HL-60 (cell line): Measurements from ENCODE around the gene WDFY2.

Source experiments
- DNase-seq, 2 experiments: peaks; one replicate each; pipeline ENCODE4 v3.0.0-alpha.2; 2010 to 2020; ENCODE audit warnings: low read depth in 1 of 2, low spot score in 1 of 2
- H3K27ac ChIP-seq: fragments of 250-450 bp; sonication (Bioruptor Pico); replicated peaks from 2 replicates; pipeline ENCODE4 v1.5.1; 2020; ENCODE audit warnings: mild to moderate bottlenecking, moderate library complexity
- H3K27me3 ChIP-seq: fragments of 250-450 bp; sonication (Bioruptor Pico); 2 replicates; pipeline ENCODE4 v1.5.1; 2021; ENCODE audit warnings: mild to moderate bottlenecking, moderate library complexity; ENCODE audit not compliant: insufficient read depth, poor library complexity, severe bottlenecking
- H3K4me3 ChIP-seq: replicated peaks from 2 replicates; pipeline ENCODE4 v1.5.1; 2011; ENCODE audit warnings: mild to moderate bottlenecking, control low read depth, low read length; ENCODE audit not compliant: insufficient read depth
- GABPA ChIP-seq: IDR thresholded peaks from 2 replicates; pipeline ENCODE4 v1.6.1; 2012; ENCODE audit warnings: low read depth
- POLR2AphosphoS5 ChIP-seq: IDR thresholded peaks from 2 replicates; pipeline ENCODE4 v1.6.1; 2012; ENCODE audit warnings: low read depth
- REST ChIP-seq: IDR thresholded peaks from 2 replicates; pipeline ENCODE4 v1.6.1; 2012; ENCODE audit warnings: low read depth; ENCODE audit not compliant: insufficient replicate concordance
- SPI1 ChIP-seq: IDR thresholded peaks from 2 replicates; pipeline ENCODE4 v1.6.1; 2012; ENCODE audit warnings: low read depth, mild to moderate bottlenecking, borderline replicate concordance
- TF ChIP-seq, protein P1 (sequence below): IDR thresholded peaks from one replicate; pipeline ENCODE4 v1.5.1; 2011; ENCODE audit warnings: low read length, control low read depth, inconsistent platforms; ENCODE audit not compliant: insufficient read depth

The WDFY2 gene

DNA sequence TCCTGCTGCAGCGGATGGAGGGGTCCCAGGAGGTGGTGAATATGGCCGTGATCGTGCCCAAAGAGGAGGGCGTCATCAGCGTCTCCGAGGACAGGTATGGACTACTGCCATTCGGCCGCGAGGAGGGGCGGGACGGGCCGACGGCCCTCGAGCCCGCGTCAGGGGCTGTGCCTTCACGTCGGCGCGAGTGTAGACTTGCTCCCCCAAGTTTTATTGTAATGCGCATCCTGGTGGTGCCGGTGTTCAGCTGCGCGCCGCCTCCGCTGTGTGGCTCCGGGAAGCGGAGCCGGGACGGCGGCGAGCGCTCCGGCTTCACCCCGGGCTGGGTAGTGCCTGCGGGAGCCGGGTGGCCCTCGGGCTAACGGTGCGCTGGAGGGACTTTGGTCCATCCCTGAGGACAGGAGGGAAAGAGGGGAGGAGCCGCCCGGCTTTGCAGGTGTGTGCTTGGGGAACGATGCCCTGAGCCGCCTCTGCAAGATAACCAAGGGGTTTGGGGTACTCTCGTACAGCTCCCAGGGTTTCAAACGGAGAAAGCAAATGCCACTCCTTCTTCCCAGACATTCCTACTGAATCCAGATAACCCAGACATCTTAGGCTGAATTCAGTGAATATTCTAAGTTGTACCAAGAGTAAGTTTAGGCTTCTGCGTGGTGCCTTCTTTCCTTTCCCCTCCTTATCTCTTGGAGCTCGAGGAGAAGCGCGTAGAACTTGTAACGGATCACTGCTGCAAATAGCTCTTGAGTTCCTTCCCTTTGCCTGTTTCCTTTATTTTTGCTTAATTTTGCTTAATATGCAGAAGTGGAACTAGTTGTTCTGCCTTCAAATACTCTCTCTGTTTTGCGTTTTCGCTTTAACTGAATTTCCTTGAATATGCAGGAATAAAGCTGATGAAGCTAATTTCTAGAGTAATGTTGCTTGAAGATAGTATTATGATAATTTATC is 740 bp downstream of the WDFY2 start:
- H3K27ac ChIP-seq = peak overlapping the region; percentile 78
- DNase-seq = peak; percentile 45 to 67
- H3K4me3 ChIP-seq = peak overlapping the region; percentile 58
- H3K27me3 ChIP-seq = no peaks in the 10 kb centered on the region
- TF ChIP-seq GABPA (no peak), REST (no peak), SPI1 (peak; percentile 80), POLR2AphosphoS5 (no peak)
- TF ChIP-seq, protein P1, sequence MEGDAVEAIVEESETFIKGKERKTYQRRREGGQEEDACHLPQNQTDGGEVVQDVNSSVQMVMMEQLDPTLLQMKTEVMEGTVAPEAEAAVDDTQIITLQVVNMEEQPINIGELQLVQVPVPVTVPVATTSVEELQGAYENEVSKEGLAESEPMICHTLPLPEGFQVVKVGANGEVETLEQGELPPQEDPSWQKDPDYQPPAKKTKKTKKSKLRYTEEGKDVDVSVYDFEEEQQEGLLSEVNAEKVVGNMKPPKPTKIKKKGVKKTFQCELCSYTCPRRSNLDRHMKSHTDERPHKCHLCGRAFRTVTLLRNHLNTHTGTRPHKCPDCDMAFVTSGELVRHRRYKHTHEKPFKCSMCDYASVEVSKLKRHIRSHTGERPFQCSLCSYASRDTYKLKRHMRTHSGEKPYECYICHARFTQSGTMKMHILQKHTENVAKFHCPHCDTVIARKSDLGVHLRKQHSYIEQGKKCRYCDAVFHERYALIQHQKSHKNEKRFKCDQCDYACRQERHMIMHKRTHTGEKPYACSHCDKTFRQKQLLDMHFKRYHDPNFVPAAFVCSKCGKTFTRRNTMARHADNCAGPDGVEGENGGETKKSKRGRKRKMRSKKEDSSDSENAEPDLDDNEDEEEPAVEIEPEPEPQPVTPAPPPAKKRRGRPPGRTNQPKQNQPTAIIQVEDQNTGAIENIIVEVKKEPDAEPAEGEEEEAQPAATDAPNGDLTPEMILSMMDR = no peak

DNA sequence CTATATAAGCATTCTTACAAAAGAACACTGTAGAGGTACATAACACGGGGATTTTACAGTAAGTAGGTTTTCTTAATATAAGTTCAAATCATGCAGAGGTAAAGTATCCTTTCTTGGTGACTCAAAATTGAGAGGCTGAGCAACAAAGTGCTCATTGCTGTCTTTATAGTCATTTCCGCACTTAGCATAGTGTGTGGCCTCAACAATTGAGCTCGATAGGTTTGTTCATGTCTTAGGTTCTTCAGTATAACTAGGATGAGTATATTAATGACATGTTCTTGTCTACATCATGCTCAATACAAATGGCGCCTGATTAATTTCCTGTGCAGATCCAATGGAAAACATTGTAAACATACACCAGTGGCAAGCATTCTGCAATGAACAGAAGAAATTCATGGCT is 1.4 kb downstream of the WDFY2 start:
- H3K27ac ChIP-seq = peak overlapping the region; percentile 78
- TF ChIP-seq SPI1 (no peak), REST (no peak), GABPA (no peak), POLR2AphosphoS5 (no peak)
- TF ChIP-seq, protein P1 = no peak
- DNase-seq = no peak
- no peaks in the 10 kb centered on the region for H3K27me3 ChIP-seq
- peak overlapping the region; percentile 58 for H3K4me3 ChIP-seq

- TF ChIP-seq POLR2AphosphoS5 = no peak
- no peak for TF ChIP-seq GABPA
- TF ChIP-seq REST = no peak
- TF ChIP-seq, protein P1 = no peak
- no peak for TF ChIP-seq SPI1
- DNase-seq = no peak
- Histone ChIP-seq H3K27ac (no peak overlapping the region), H3K27me3 (no peaks in the 10 kb centered on the region), H3K4me3 (no peak overlapping the region)
Measured at GRCh38 chr13:51587372-51587771, 3.1 kb downstream of the WDFY2 start.
